Effector memory CD4-positive, alpha-beta T cell (primary cell): Measurements from ENCODE around the gene OPTN.
A peak's percentile ranks its signal among the peaks of the same experiment; 100 is the strongest.
"Not testable (repeated sequence)": the region's sequence is repeated elsewhere in the genome, so short reads cannot be mapped to it uniquely, and the experiment has no call there.

Experiments
- DNase-seq, 3 donors: peaks; one replicate each; pipeline ENCODE4 v3.0.0-alpha.2; 2020
- H3K27ac ChIP-seq: 2 replicates; pipeline ENCODE4 v1.7.0; 2013; ENCODE audit warnings: mild to moderate bottlenecking, low read length, moderate library complexity; ENCODE audit not compliant: insufficient read depth, poor library complexity, severe bottlenecking
- H3K27me3 ChIP-seq: replicated peaks from 2 replicates; pipeline ENCODE4 v1.7.0; 2013; ENCODE audit warnings: mild to moderate bottlenecking, low read length; ENCODE audit not compliant: insufficient read depth, control insufficient read depth, poor library complexity, severe bottlenecking
- H3K36me3 ChIP-seq: 2 replicates; pipeline ENCODE4 v1.7.0; 2013; ENCODE audit warnings: mild to moderate bottlenecking, low read length, moderate library complexity; ENCODE audit not compliant: control insufficient read depth, insufficient read depth
- H3K4me1 ChIP-seq: 2 replicates; pipeline ENCODE4 v1.7.0; 2013; ENCODE audit warnings: low read length, mild to moderate bottlenecking; ENCODE audit not compliant: control insufficient read depth, insufficient read depth, poor library complexity, severe bottlenecking
- H3K4me3 ChIP-seq: 2 replicates; pipeline ENCODE4 v1.7.0; 2013; ENCODE audit warnings: low read length, low read depth, mild to moderate bottlenecking; ENCODE audit not compliant: insufficient read depth, poor library complexity, severe bottlenecking
- H3K9me3 ChIP-seq: 2 replicates; pipeline ENCODE4 v1.7.0; 2013; ENCODE audit warnings: mild to moderate bottlenecking, low read length, moderate library complexity; ENCODE audit not compliant: control insufficient read depth

The OPTN gene

DNA sequence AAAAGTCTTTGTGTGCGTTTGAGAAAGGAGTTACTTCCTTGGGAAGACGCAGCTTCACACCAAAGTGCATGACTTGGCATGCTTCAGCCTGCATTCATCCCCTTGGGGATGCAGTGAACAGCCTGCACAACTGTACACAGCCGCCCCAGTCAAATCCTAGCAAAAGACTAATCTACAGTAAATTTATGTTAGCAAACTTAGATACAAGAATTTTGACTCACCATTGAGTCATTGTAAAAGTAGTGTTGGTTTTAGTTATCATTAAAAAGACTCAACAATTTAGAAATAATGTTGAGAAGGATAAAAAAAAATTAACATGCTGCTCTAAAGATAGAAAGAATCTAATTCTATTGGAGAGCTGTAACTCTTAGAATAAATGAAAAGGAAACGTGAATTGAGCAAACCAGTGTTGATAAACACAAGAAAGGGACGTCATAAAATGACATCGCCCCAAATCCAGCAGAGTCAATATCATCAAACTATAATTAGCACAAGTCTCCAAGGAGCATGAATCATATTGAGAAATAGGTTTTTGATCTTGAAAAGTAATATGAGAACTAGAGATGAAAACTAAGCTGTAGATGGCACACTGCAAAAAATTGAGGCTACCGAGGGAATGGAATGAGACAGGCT is 11.9 kb upstream of the OPTN start:
- no peak for DNase-seq
- Histone ChIP-seq H3K27me3 (no peaks in the 10 kb centered on the region), H3K4me3 (no peak overlapping the region), H3K9me3 (peaks cover 7% of the 10 kb centered on the region), H3K36me3 (no peaks in the 10 kb centered on the region), H3K27ac (no peak overlapping the region), H3K4me1 (no peaks in the 10 kb centered on the region)

- Histone ChIP-seq H3K4me1 (no peaks in the 10 kb centered on the region), H3K27me3 (no peaks in the 10 kb centered on the region), H3K4me3 (no peak overlapping the region), H3K36me3 (no peaks in the 10 kb centered on the region), H3K9me3 (peaks cover 2% of the 10 kb centered on the region), H3K27ac (no peak overlapping the region)
- DNase-seq = no peak
These were observed 10.6 kb upstream of the OPTN start for GRCh38 chr10:13089345-13089744.

DNA sequence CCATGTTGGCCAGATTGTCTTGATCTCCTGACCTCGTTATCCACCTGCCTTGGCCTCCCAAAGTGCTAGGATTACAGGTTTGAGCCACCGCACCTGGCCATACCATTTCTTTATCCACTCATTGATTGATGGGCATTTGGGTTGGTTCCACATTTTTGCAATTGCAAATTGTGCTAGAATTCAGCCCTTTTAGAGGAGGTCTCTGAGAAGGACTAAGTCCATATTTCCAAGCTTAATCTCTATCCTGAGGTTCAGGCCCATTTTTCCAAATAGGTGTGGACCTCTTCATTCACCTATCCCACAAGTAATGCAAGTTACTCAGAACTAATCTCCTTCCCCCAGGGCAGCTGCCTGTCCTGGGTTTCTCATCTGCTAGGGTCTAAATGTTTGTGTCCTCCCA is 9.7 kb upstream of the OPTN start:
- Histone ChIP-seq H3K9me3 (no peaks in the 10 kb centered on the region), H3K4me3 (no peak overlapping the region), H3K4me1 (no peaks in the 10 kb centered on the region), H3K27ac (no peak overlapping the region), H3K27me3 (no peaks in the 10 kb centered on the region), H3K36me3 (no peaks in the 10 kb centered on the region)
- DNase-seq = no peak

GRCh38 chr10:13091801-13092200 is 8.2 kb upstream of the OPTN start:
- H3K36me3 ChIP-seq = no peaks in the 10 kb centered on the region
- no peak for DNase-seq
- no peaks in the 10 kb centered on the region for H3K27me3 ChIP-seq
- H3K9me3 ChIP-seq = no peaks in the 10 kb centered on the region
- H3K4me3 ChIP-seq = no peak overlapping the region
- H3K4me1 ChIP-seq = no peaks in the 10 kb centered on the region
- no peak overlapping the region for H3K27ac ChIP-seq

GRCh38 chr10:13092291-13093102 is 7.5 kb upstream of the OPTN start:
- H3K4me1 ChIP-seq = no peaks in the 10 kb centered on the region
- H3K4me3 ChIP-seq = no peak overlapping the region
- no peaks in the 10 kb centered on the region for H3K9me3 ChIP-seq
- DNase-seq = no peak
- H3K36me3 ChIP-seq = no peaks in the 10 kb centered on the region
- H3K27me3 ChIP-seq = no peaks in the 10 kb centered on the region
- no peak overlapping the region for H3K27ac ChIP-seq

DNA sequence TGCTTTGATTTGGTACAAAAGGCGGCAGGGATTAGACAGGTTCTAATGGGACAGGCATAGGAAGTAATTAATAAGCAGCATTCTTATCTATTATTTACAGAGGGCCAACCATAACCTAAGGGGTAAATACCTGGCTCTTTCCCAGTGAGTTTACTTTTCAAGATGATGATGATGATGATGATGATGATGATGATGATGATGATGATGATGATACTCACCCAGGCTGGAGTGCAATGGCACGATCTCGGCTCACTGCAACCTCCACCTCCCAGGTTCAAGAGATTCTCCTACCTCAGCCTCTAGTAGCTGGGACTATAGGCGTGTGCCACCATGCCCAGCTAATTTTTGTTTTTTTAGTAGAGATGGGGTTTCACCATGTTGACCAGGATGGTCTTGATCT is 5.9 kb upstream of the OPTN start:
- not testable (repeated sequence) for H3K9me3 ChIP-seq, H3K4me3 ChIP-seq, H3K27me3 ChIP-seq, DNase-seq, H3K27ac ChIP-seq, H3K4me1 ChIP-seq, H3K36me3 ChIP-seq

DNA sequence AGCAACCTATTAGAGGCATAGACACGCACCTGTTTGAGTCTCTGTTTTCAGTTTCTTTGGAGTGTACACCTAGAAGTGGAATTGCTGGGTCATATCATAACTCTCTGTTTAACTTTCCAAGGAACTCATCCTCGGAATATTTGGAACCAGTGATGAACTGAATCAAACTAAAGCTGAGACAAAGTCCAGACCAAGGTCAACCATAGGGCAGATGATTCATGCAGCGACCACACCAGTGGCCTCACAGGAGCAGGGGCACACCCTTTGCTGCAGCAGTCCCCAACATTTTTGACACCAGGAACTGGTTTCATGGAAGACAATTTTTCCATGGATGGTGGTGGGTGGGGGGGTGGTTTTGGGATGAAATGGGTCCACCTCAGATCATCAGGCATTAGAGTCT is 4.9 kb upstream of the OPTN start:
- H3K36me3 ChIP-seq = no peaks in the 10 kb centered on the region
- no peak for DNase-seq
- H3K27me3 ChIP-seq = no peaks in the 10 kb centered on the region
- no peaks in the 10 kb centered on the region for H3K9me3 ChIP-seq
- no peak overlapping the region for H3K27ac ChIP-seq
- H3K4me1 ChIP-seq = peaks cover 2% of the 10 kb centered on the region
- no peak overlapping the region for H3K4me3 ChIP-seq

DNA sequence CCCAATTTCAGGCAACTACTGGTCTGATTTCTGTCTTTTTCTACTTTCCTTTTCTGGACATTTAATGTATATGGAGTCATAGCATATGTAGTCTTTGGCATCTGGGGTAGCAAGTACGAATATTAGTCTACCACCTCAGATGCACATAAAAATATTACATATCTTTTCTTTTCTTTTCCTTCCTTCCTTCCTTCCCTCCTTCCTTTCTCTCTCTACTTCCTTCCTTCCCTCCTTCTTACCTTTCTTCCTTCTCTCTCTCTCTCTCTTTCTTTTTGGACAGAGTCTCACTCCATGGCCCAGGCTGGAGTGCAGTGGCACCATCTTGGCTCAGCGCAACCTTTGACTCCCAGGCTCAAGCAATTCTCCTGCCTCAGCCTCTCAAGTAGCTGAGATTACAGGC is 4.0 kb upstream of the OPTN start:
- Histone ChIP-seq H3K27ac (no peak overlapping the region), H3K4me1 (peaks cover 2% of the 10 kb centered on the region), H3K36me3 (no peaks in the 10 kb centered on the region), H3K9me3 (no peaks in the 10 kb centered on the region), H3K27me3 (no peaks in the 10 kb centered on the region), H3K4me3 (no peak overlapping the region)
- no peak for DNase-seq

GRCh38 chr10:13099144-13099665 is 758 bp upstream of the OPTN start:
- Histone ChIP-seq H3K36me3 (no peaks in the 10 kb centered on the region), H3K4me1 (peaks cover 13% of the 10 kb centered on the region), H3K27ac (peak overlapping the region; percentile 94), H3K9me3 (no peaks in the 10 kb centered on the region), H3K27me3 (no peaks in the 10 kb centered on the region), H3K4me3 (peak overlapping the region; percentile 67)
- peak in 2 of 3 donors; percentile 4 to 40 for DNase-seq
